Mesothelial cell of epicardium (in vitro differentiated cells): ENCODE results near the gene OR51M1. TPM values are rescaled to one million over a fixed set of nuclear protein-coding genes. Genes with fewer than 3 reads are reported as not detected.
A peak's percentile ranks its signal among the peaks of the same experiment; 100 is the strongest.

Experiments
- DNase-seq, 2 experiments: peaks; one replicate each; pipeline ENCODE4 v3.0.0; 2021; ENCODE audit warnings: low spot score in 2 of 2; ENCODE audit not compliant: unreplicated experiment in 2 of 2
- H3K27ac Mint-ChIP-seq: 2 replicates; pipeline ENCODE4 v1.8.0; 2021; ENCODE audit warnings: mixed read lengths
- H3K27me3 Mint-ChIP-seq: 2 replicates; pipeline ENCODE4 v1.8.0; 2021; ENCODE audit warnings: low read depth, mixed read lengths
- H3K36me3 Mint-ChIP-seq: 2 replicates; pipeline ENCODE4 v1.8.0; 2021; ENCODE audit warnings: mixed read lengths
- H3K4me1 Mint-ChIP-seq: 2 replicates; pipeline ENCODE4 v1.8.0; 2021; ENCODE audit warnings: mixed read lengths
- H3K4me3 Mint-ChIP-seq: 2 replicates; pipeline ENCODE4 v1.8.0; 2021; ENCODE audit warnings: mild to moderate bottlenecking, moderate library complexity, mixed read lengths
- H3K9me3 Mint-ChIP-seq: 2 replicates; pipeline ENCODE4 v1.8.0; 2021; ENCODE audit warnings: mixed read lengths
- total RNA-seq: library from RNA; stranded (reverse); gene quantifications from 3 replicates; pipeline ENCODE4 v1.2.1, GENCODE V29; 2021
- TF ChIP-seq, protein P1 (sequence below): fragments of 200-600 bp; sonication (generic); IDR thresholded peaks from one replicate; pipeline ENCODE4 v1.5.0; 2021; ENCODE audit warnings: antibody characterized with exemption; ENCODE audit not compliant: unreplicated experiment

Gene OR51M1
- total RNA-seq, 1 donor from 2014 or later: not detected

- peaks cover under 1% of the 10 kb centered on the region for H3K9me3 Mint-ChIP-seq
- no peak for DNase-seq
- H3K27ac Mint-ChIP-seq: no peak overlapping the region
- H3K4me1 Mint-ChIP-seq: peaks cover 2% of the 10 kb centered on the region
- no peak overlapping the region for H3K4me3 Mint-ChIP-seq
- no peaks in the 10 kb centered on the region for H3K36me3 Mint-ChIP-seq
- H3K27me3 Mint-ChIP-seq: peaks cover 3% of the 10 kb centered on the region
- TF ChIP-seq, protein P1, sequence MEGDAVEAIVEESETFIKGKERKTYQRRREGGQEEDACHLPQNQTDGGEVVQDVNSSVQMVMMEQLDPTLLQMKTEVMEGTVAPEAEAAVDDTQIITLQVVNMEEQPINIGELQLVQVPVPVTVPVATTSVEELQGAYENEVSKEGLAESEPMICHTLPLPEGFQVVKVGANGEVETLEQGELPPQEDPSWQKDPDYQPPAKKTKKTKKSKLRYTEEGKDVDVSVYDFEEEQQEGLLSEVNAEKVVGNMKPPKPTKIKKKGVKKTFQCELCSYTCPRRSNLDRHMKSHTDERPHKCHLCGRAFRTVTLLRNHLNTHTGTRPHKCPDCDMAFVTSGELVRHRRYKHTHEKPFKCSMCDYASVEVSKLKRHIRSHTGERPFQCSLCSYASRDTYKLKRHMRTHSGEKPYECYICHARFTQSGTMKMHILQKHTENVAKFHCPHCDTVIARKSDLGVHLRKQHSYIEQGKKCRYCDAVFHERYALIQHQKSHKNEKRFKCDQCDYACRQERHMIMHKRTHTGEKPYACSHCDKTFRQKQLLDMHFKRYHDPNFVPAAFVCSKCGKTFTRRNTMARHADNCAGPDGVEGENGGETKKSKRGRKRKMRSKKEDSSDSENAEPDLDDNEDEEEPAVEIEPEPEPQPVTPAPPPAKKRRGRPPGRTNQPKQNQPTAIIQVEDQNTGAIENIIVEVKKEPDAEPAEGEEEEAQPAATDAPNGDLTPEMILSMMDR: no peak
Measured at GRCh38 chr11:5367448-5368074, 16.1 kb upstream of the OR51M1 start.

DNA sequence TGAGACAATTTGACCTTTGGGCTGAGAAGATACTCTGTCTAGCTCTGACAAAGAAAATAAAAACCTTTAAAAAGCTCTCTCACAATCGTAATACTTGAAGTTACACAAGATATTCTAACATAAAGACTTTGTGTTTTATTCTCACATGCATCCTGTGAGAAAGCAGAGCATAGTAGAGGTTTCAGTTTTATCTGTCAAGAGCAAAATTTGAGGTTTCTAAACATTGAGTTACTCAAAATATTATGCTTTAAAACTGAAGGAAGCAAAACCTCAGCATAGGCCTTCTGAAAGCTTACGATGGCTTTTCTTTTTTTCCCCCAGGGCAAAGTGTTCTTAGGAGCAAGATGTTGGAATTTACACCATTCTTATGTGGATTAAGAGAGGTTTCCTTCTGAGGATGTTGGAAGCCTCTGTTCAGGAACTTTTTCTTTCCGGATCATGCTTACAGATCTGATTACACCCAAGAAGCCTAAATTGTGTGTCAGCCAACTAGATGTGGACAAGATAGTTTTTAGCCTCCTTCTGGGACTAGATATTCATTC, 15.0 kb upstream of the OR51M1 start:
- Mint-ChIP-seq H3K4me1 (peaks cover 2% of the 10 kb centered on the region), H3K27ac (no peak overlapping the region), H3K27me3 (peaks cover 3% of the 10 kb centered on the region), H3K4me3 (no peak overlapping the region), H3K9me3 (peaks cover 7% of the 10 kb centered on the region), H3K36me3 (no peaks in the 10 kb centered on the region)
- DNase-seq: no peak
- TF ChIP-seq, protein P1: no peak

DNA sequence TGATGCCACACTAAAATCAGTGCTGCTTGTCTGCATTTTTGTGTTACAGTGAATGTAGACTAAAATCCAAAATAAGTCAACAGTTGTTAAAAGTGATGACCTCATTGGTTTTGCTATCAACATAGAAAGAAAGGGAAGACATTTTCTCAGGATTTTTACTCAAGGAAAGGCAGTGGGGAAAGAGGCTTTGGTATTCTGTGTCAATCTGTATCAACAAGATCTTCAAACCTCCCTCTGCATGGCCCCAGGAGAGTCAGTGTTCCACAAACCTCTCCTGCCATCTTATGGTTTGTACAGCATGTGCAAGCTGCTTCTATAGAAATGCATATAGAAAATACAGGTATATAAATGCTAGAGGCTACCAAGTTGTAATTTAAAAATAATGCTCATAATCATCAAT, 13.8 kb upstream of the OR51M1 start:
- no peak overlapping the region for H3K4me3 Mint-ChIP-seq
- TF ChIP-seq, protein P1: no peak
- peaks cover 11% of the 10 kb centered on the region for H3K9me3 Mint-ChIP-seq
- no peaks in the 10 kb centered on the region for H3K4me1 Mint-ChIP-seq
- H3K27ac Mint-ChIP-seq: no peak overlapping the region
- H3K36me3 Mint-ChIP-seq: no peaks in the 10 kb centered on the region
- DNase-seq: no peak
- H3K27me3 Mint-ChIP-seq: peaks cover 3% of the 10 kb centered on the region

DNA sequence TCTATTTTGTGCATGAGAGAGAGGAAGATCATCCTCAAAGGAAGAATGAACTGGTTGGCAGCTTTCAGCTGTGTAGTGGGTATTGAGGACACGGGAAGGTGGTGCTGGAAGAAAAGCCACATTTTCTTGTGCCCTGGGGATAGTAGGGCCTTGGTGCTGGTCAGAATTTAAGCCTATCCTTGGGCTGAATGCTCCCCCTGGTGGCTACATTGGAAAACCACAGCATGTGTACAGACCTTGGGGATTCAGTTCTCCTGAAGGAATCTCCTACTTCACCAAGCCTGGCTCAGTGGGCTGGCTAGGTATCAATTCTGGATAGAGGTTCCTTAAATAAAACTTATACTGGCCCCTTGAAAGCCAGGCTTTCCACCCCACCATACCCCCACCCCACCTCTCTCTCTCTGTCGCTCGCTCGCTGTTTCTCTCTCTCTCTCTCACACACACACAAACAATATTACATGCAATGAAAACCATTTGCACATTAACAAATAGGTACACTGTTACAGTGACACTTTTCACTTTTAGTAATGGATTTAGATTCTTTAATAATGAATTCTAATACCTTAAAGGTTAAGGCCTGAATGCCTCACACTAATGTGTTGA, 2.8 kb upstream of the OR51M1 start:
- Mint-ChIP-seq H3K36me3 (no peaks in the 10 kb centered on the region), H3K27ac (no peak overlapping the region), H3K9me3 (no peaks in the 10 kb centered on the region), H3K4me3 (no peak overlapping the region), H3K4me1 (no peaks in the 10 kb centered on the region), H3K27me3 (peaks cover 2% of the 10 kb centered on the region)
- DNase-seq: peak; percentile 25 to 41
- TF ChIP-seq, protein P1: peak; percentile 76

GRCh38 chr11:5384335-5384734, 723 bp downstream of the OR51M1 start:
- H3K4me3 Mint-ChIP-seq: no peak overlapping the region
- H3K4me1 Mint-ChIP-seq: no peaks in the 10 kb centered on the region
- no peaks in the 10 kb centered on the region for H3K9me3 Mint-ChIP-seq
- H3K27me3 Mint-ChIP-seq: peaks cover 2% of the 10 kb centered on the region
- DNase-seq: no peak
- H3K27ac Mint-ChIP-seq: no peak overlapping the region
- no peaks in the 10 kb centered on the region for H3K36me3 Mint-ChIP-seq
- TF ChIP-seq, protein P1: no peak
